Ovary (tissue), 9 donors: ENCODE results near the gene USP36. TPM values are rescaled to one million over a fixed set of nuclear protein-coding genes. Genes with fewer than 3 reads are reported as not detected.

Experiments used
- DNase-seq, 5 donors: peaks; one replicate each; pipeline ENCODE4 v3.0.0-alpha.2; 2019 to 2020
- H3K27ac ChIP-seq, 2 donors: fragments of 200-600 bp; one replicate each; pipeline versions ENCODE4 v1.5.1 to v1.8.0; 2019 to 2022
- H3K27me3 ChIP-seq: fragments of 200-600 bp; one replicate; pipeline ENCODE4 v1.8.0; 2022
- H3K36me3 ChIP-seq: fragments of 200-600 bp; sonication (generic); one replicate; pipeline ENCODE4 v1.5.1; 2019
- H3K4me1 ChIP-seq: one replicate; pipeline ENCODE4 v1.8.1; 2013; ENCODE audit warnings: mild to moderate bottlenecking, moderate library complexity; ENCODE audit not compliant: insufficient read depth
- H3K4me3 ChIP-seq: fragments of 200-600 bp; sonication (generic); one replicate; pipeline ENCODE4 v1.5.1; 2017
- H3K9me3 ChIP-seq, 2 donors: fragments of 200-600 bp in 1 of 2; sonication (generic) in 1 of 2; one replicate each; pipeline versions ENCODE4 v1.5.1 to v1.8.1; 2013 to 2019; ENCODE audit warnings: mild to moderate bottlenecking in 1 of 2, moderate library complexity in 1 of 2
- EP300 ChIP-seq: sonication (generic); formaldehyde crosslinking; IDR thresholded peaks from one replicate; pipeline ENCODE4 v1.6.1; 2017; ENCODE audit warnings: antibody characterized with exemption
- POLR2A ChIP-seq: fragments of 450-650 bp; IDR thresholded peaks from one replicate; pipeline ENCODE4 v1.6.1; 2017; ENCODE audit warnings: antibody characterized with exemption, mild to moderate bottlenecking, moderate library complexity
- WGBS, 3 donors: extraction: QIAGEN DNeasy Blood & Tissue Kit in 1 of 3; methylation state at CpG; one replicate each; pipeline versions ENCODE4 v1.1.5 to v1.1.7; 2013 to 2017; 5-methylcytosine and 5-hydroxymethylcytosine counted together
- intact Hi-C, 4 donors: fragments of 100-400 bp; cut with DNase I; formaldehyde crosslinking; loops; one replicate each; pipeline versions ENCODE4 v1.11.0 to v1.15.1; 2022 to 2023
- polyA plus RNA-seq, 2 donors: library from polyadenylated mRNA; stranded (reverse); fragments of 200-250 nt in 1 of 2; fragments of 350-450 nt in 1 of 2; fragmentation: Illumina TruSeq in 1 of 2; extraction: RNeasy Lipid Tissue Mini Kit (QIAGEN cat#74804) in 1 of 2; gene quantifications; one replicate each; pipeline ENCODE4 v1.2.3, GENCODE V29; 2013 to 2014
- total RNA-seq, 7 donors: library from RNA; depleted of rRNA in 2 of 7; stranded (reverse); fragments of >200 nt in 2 of 7; fragmentation: NEBNext Ultra II Directional in 3 of 7; extraction: Animal tissue kit (Norgen Biotek cat#: 25700) in 3 of 7; gene quantifications; one replicate each; pipeline versions ENCODE4 v1.1.0 to v1.2.4, GENCODE V29; 2016 to 2023
- TF ChIP-seq, protein P1 (sequence below), 3 donors: fragments of 450-650 bp in 2 of 3; fragments of 200-600 bp in 1 of 3; IDR thresholded peaks; one replicate each; pipeline versions ENCODE4 v1.5.1 to v1.8.0; 2016 to 2022; ENCODE audit warnings: antibody characterized with exemption in 3 of 3, mild to moderate bottlenecking in 1 of 3
- donor health status: DM: no; HTN: no; CAD: no; lungs with moderate emphysema.
- donor health status: DM: no; HTN: no; CAD: no.
- donor health status: Bipolar disorder and iron deficiency.
- donor health status: DM: yes; HTN: yes; CAD: no.
- donor health status: DM: no; HTN: no; CAD: no.
- donor health status: DM: yes; HTN: yes; CAD: no.

The USP36 gene
- total and polyA plus RNA-seq, 9 donors: 38.7 to 127 (median 67.4) TPM

GRCh38 chr17:78795861-78796516, 44.6 kb downstream of the USP36 start:
- intact Hi-C loops: no loop called here

GRCh38 chr17:78794864-78795640, 45.6 kb downstream of the USP36 start:
- H3K27ac ChIP-seq: no peak overlapping the region
- peaks cover 10% of the 10 kb centered on the region for H3K4me1 ChIP-seq
- TF ChIP-seq EP300: no peak
- H3K9me3 ChIP-seq: no peaks in the 10 kb centered on the region
- 88 to 96% (median 93%) methylated on average over 22 of the region's 22 CpGs for WGBS, 3 donors
- no peak for DNase-seq
- no peak overlapping the region for H3K4me3 ChIP-seq
- H3K36me3 ChIP-seq: no peaks in the 10 kb centered on the region
- no peaks in the 10 kb centered on the region for H3K27me3 ChIP-seq
- intact Hi-C loops: no loop called here

More at GRCh38 chr17:78795861-78796516, 44.6 kb downstream of the USP36 start:
- H3K27me3 ChIP-seq: no peaks in the 10 kb centered on the region
- H3K9me3 ChIP-seq: no peaks in the 10 kb centered on the region
- H3K4me1 ChIP-seq: peaks cover 8% of the 10 kb centered on the region
- no peaks in the 10 kb centered on the region for H3K36me3 ChIP-seq
- 23 to 45% (median 25%) methylated on average over 14 of the region's 14 CpGs for WGBS, 3 donors
- DNase-seq: no peak
- H3K27ac ChIP-seq: peak overlapping the region in 1 of 2 donors; percentile 24
- H3K4me3 ChIP-seq: no peak overlapping the region
- TF ChIP-seq POLR2A (no peak), EP300 (no peak)
- TF ChIP-seq, protein P1, sequence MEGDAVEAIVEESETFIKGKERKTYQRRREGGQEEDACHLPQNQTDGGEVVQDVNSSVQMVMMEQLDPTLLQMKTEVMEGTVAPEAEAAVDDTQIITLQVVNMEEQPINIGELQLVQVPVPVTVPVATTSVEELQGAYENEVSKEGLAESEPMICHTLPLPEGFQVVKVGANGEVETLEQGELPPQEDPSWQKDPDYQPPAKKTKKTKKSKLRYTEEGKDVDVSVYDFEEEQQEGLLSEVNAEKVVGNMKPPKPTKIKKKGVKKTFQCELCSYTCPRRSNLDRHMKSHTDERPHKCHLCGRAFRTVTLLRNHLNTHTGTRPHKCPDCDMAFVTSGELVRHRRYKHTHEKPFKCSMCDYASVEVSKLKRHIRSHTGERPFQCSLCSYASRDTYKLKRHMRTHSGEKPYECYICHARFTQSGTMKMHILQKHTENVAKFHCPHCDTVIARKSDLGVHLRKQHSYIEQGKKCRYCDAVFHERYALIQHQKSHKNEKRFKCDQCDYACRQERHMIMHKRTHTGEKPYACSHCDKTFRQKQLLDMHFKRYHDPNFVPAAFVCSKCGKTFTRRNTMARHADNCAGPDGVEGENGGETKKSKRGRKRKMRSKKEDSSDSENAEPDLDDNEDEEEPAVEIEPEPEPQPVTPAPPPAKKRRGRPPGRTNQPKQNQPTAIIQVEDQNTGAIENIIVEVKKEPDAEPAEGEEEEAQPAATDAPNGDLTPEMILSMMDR (IDR thresholded peaks at IDR 0.05): no peak

- H3K27ac ChIP-seq: no peak overlapping the region
These were observed 46.2 kb downstream of the USP36 start for GRCh38 chr17:78794399-78794798.

GRCh38 chr17:78793968-78794367, 46.6 kb downstream of the USP36 start:
- H3K27me3 ChIP-seq: no peaks in the 10 kb centered on the region
- H3K27ac ChIP-seq: no peak overlapping the region
- 80 to 92% (median 91%) methylated on average over 6 of the region's 6 CpGs for WGBS, 3 donors
- no peak overlapping the region for H3K4me3 ChIP-seq
- intact Hi-C loops: no loop called here
- H3K9me3 ChIP-seq: no peaks in the 10 kb centered on the region
- H3K4me1 ChIP-seq: peaks cover 11% of the 10 kb centered on the region
- no peaks in the 10 kb centered on the region for H3K36me3 ChIP-seq
- TF ChIP-seq, protein P1 (IDR thresholded peaks at IDR 0.05): no peak
- TF ChIP-seq EP300: no peak
- no peak for TF ChIP-seq POLR2A
- DNase-seq: no peak

More at GRCh38 chr17:78794399-78794798, 46.2 kb downstream of the USP36 start:
- intact Hi-C loops: no loop called here
- TF ChIP-seq EP300 (no peak), POLR2A (no peak)
- TF ChIP-seq, protein P1 (IDR thresholded peaks at IDR 0.05): no peak
- DNase-seq: no peak
- WGBS, 3 donors: 84 to 94% (median 91%) methylated on average over 16 of the region's 16 CpGs
- peaks cover 11% of the 10 kb centered on the region for H3K4me1 ChIP-seq
- H3K4me3 ChIP-seq: no peak overlapping the region
- H3K9me3 ChIP-seq: no peaks in the 10 kb centered on the region
- no peaks in the 10 kb centered on the region for H3K27me3 ChIP-seq
- H3K36me3 ChIP-seq: no peaks in the 10 kb centered on the region

- Histone ChIP-seq H3K9me3 (no peaks in the 10 kb centered on the region), H3K36me3 (no peaks in the 10 kb centered on the region), H3K4me1 (peaks cover 11% of the 10 kb centered on the region), H3K27me3 (no peaks in the 10 kb centered on the region), H3K27ac (no peak overlapping the region), H3K4me3 (no peak overlapping the region)
- 85 to 89% (median 87%) methylated on average over 10 of the region's 10 CpGs for WGBS, 3 donors
- no peak for DNase-seq
- intact Hi-C loops: no loop called here
- TF ChIP-seq, protein P1 (IDR thresholded peaks at IDR 0.05): no peak
- TF ChIP-seq EP300 (no peak), POLR2A (no peak)
These were observed 47.2 kb downstream of the USP36 start for GRCh38 chr17:78793415-78793814.
